ENCODE results near the gene CSTPP1.

DNA sequence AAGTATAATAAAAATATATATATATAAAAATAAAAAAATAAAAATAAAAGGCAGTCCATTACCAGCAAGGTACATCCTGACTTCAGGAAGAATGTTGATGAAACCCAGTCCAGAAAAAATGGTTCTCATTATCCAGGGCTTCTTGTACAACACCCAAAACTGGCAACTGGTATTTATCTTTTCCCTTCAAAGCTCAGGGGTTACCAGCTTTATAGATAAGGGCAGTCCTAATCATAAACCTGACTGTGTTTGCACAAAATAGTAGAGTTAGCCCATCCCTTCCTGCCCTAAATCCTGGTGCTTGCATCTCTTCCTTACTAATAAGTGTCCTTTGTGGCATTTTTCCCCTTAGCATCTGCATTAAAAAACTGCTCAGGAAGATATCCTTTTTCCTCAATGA is 97.5 kb downstream of the CSTPP1 start:
- TF ChIP-seq, protein P1, sequence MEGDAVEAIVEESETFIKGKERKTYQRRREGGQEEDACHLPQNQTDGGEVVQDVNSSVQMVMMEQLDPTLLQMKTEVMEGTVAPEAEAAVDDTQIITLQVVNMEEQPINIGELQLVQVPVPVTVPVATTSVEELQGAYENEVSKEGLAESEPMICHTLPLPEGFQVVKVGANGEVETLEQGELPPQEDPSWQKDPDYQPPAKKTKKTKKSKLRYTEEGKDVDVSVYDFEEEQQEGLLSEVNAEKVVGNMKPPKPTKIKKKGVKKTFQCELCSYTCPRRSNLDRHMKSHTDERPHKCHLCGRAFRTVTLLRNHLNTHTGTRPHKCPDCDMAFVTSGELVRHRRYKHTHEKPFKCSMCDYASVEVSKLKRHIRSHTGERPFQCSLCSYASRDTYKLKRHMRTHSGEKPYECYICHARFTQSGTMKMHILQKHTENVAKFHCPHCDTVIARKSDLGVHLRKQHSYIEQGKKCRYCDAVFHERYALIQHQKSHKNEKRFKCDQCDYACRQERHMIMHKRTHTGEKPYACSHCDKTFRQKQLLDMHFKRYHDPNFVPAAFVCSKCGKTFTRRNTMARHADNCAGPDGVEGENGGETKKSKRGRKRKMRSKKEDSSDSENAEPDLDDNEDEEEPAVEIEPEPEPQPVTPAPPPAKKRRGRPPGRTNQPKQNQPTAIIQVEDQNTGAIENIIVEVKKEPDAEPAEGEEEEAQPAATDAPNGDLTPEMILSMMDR (IDR thresholded peaks at IDR 0.05): no peak
- TF ChIP-seq POLR2A (IDR thresholded peaks at IDR 0.05): no peak

Measured in right lobe of liver (tissue), 4 donors.